GM19467 (cell line): Measurements from ENCODE around the gene ITPR2.

Source experiments
- ATAC-seq: cut with Tn5 transposase; IDR thresholded peaks from one replicate; pipeline ENCODE4 v1.9.1; 2021; ENCODE audit warnings: mild to moderate bottlenecking, moderate library complexity; ENCODE audit not compliant: unreplicated experiment

Gene ITPR2

GRCh38 chr12:26599096-26599695 is 233.8 kb downstream of the ITPR2 start:
- ATAC-seq, result no peak

GRCh38 chr12:26595806-26596205 is 237.2 kb downstream of the ITPR2 start:
- no peak for ATAC-seq

GRCh38 chr12:26580619-26581018 is 252.4 kb downstream of the ITPR2 start:
- ATAC-seq, result no peak

- ATAC-seq, result no peak
Measured at GRCh38 chr12:26576266-26576665, 256.7 kb downstream of the ITPR2 start.

- ATAC-seq, result no peak
Measured at GRCh38 chr12:26573225-26573909, 259.6 kb downstream of the ITPR2 start.

GRCh38 chr12:26572137-26572536 is 260.9 kb downstream of the ITPR2 start:
- no peak for ATAC-seq

- ATAC-seq, result no peak
Measured at GRCh38 chr12:26571560-26571959, 261.4 kb downstream of the ITPR2 start.

GRCh38 chr12:26567126-26567525 is 265.9 kb downstream of the ITPR2 start:
- ATAC-seq, result no peak

GRCh38 chr12:26566675-26567074 is 266.3 kb downstream of the ITPR2 start:
- ATAC-seq, result no peak

GRCh38 chr12:26566186-26566585 is 266.8 kb downstream of the ITPR2 start:
- ATAC-seq, result no peak

- no peak for ATAC-seq
Measured at GRCh38 chr12:26564391-26564790, 268.6 kb downstream of the ITPR2 start.

GRCh38 chr12:26563552-26563951 is 269.4 kb downstream of the ITPR2 start:
- ATAC-seq, result no peak

GRCh38 chr12:26557326-26557725 is 275.7 kb downstream of the ITPR2 start:
- no peak for ATAC-seq

GRCh38 chr12:26556916-26557315 is 276.1 kb downstream of the ITPR2 start:
- ATAC-seq, result no peak

- no peak for ATAC-seq
Measured at GRCh38 chr12:26555139-26555538, 277.9 kb downstream of the ITPR2 start.

- ATAC-seq, result no peak
Measured at GRCh38 chr12:26554332-26554731, 278.7 kb downstream of the ITPR2 start.

- no peak for ATAC-seq
Measured at GRCh38 chr12:26551385-26551784, 281.6 kb downstream of the ITPR2 start.

- no peak for ATAC-seq
Measured at GRCh38 chr12:26548227-26548626, 284.8 kb downstream of the ITPR2 start.

GRCh38 chr12:26546535-26547314 is 286.3 kb downstream of the ITPR2 start:
- ATAC-seq, result no peak

- ATAC-seq, result no peak
Measured at GRCh38 chr12:26539131-26539530, 293.9 kb downstream of the ITPR2 start.

GRCh38 chr12:26537651-26538050 is 295.3 kb downstream of the ITPR2 start:
- no peak for ATAC-seq

GRCh38 chr12:26537126-26537525 is 295.9 kb downstream of the ITPR2 start:
- no peak for ATAC-seq
